Fibroblast of skin of back (primary cell): ENCODE results near the gene SYVN1.
"Not testable (repeated sequence)": the region's sequence is repeated elsewhere in the genome, so short reads cannot be mapped to it uniquely, and the experiment has no call there.

Experiments used
- DNase-seq: peaks from one replicate; pipeline ENCODE4 v3.0.0-alpha.2; 2013

SYVN1 gene

GRCh38 chr11:65126624-65127274 is 7.6 kb downstream of the SYVN1 start:
- no peak for DNase-seq

GRCh38 chr11:65125197-65126056 is 8.9 kb downstream of the SYVN1 start:
- DNase-seq = no peak

DNA sequence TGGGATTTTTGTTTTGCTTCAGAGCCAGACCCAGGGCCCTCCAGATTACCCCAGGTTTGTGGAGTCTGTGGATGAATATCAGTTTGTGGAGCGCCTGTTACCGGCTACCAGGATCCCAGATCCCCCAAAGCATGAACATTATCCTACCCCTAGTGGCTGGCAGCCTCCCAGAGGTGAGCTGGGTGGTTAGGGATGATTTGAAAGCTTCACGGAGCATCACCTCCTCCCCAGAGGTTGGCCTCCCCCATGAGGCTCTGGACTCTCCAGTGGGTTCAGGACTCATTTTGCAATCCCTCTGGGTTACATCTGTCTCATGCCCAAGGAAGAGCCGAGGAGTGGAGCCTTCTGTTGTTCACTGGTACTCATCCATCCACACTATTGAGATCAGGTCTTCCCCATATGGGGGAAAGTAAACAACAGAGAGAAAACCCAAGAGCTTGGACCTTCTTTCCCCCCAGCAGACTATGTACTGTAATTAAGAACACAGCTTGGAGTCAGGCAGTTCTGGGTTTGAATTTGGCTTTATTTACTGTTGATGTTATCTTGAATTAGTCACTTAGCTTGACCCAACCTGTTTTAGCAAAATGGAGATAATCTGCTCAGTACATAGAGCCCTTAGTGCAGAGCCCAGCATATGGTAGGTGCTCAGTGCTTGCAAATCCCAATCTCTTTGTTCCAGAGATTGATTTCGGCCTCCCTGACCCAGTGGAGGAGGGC is 9.7 kb downstream of the SYVN1 start:
- no peak for DNase-seq

DNA sequence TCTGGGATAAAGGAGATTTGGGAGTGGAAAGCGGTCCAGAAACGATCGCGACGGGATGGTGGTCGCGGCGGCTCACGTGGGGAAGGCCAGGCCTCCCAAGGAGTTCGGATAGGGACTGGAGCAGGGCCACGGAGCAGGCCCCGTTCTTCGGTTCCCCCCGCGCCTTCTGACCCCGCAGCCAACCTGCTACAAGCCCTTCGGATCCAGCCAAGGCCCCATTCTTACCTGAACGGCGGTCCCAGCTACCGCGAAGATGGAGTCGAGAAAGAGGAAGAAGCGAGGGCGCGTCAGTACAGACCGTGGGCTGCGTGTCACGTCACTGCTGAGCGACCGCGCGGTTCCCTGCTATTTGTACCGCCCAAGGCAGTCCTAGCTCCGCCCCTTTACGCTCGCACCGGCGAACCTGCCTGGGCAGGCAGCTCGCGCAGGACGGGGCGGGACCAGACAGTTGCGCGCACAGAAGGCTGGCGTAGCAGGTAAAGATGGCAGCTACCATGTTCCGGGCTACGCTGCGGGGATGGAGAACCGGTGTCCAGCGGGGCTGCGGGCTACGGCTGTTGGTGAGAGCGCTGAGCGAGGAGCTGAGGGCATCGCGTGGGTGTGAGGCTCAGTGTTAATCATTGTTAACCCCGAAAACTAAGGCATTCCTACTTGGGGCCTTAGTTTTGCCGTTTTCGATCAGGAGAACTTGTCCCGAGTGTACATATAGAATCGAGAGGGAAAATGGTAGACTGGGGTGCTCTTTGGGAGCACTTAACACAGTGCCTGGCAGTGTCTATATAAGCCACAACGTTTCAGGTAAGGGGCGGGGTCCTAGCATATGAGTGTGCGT is 12.2 kb downstream of the SYVN1 start, which contains the start of the genes FAU and MRPL49:
FAU (minus strand) TSS at position 270 of the 832 bp plus-strand sequence. CDS start 321 bp downstream, outside the sequence.
MRPL49 (plus strand) TSS at position 457 of the 832 bp plus-strand sequence; CDS start at position 483, 26 bp downstream.
- peak; percentile 96 for DNase-seq

DNA sequence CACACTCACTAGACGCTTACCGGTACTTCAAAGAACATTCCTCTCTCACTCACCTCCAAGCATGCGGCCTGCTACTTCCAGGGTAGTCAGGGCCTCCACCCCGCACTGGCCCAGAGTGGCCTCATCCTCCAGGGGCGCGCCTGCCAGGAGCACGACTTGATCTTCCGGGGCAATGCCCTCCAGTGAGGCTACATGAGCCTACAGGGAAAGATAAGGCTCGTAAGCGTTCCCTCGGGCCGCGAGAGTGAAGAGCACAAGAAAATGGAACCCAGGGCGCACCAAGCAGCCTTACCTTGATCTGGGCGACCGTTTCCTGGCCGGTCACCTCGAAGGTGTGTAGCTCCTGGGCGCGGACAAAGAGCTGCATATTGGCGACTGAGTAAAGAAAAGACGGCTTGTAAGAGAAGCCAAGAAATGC is 12.9 kb downstream of the SYVN1 start:
- DNase-seq = no peak

DNA sequence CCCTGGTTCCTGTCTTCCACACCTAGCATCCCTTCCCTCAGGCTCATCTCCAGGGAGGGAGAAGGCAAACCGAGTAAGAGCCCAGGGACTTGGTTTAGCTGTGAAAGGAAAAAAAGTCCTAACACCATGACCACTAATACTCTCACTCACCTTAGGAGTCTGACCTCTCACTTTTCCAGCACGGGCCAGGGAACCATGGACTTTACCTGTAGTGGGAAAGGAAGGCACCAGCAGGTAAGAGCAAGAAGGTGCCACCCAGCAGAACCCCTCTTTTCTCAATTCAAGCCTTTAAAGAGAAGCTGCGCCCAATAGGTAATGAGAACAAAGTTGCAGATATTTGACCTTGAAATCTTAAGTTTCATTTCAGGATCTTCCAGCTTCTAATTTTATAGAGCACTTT is 13.5 kb downstream of the SYVN1 start:
- DNase-seq = no peak

- no peak for DNase-seq
Observed at GRCh38 chr11:65119670-65119995, 14.7 kb downstream of the SYVN1 start.

GRCh38 chr11:65118891-65119669 is 15.2 kb downstream of the SYVN1 start:
- DNase-seq = not testable (repeated sequence)

- no peak for DNase-seq
Observed at GRCh38 chr11:65118097-65118837, 16.1 kb downstream of the SYVN1 start.

DNA sequence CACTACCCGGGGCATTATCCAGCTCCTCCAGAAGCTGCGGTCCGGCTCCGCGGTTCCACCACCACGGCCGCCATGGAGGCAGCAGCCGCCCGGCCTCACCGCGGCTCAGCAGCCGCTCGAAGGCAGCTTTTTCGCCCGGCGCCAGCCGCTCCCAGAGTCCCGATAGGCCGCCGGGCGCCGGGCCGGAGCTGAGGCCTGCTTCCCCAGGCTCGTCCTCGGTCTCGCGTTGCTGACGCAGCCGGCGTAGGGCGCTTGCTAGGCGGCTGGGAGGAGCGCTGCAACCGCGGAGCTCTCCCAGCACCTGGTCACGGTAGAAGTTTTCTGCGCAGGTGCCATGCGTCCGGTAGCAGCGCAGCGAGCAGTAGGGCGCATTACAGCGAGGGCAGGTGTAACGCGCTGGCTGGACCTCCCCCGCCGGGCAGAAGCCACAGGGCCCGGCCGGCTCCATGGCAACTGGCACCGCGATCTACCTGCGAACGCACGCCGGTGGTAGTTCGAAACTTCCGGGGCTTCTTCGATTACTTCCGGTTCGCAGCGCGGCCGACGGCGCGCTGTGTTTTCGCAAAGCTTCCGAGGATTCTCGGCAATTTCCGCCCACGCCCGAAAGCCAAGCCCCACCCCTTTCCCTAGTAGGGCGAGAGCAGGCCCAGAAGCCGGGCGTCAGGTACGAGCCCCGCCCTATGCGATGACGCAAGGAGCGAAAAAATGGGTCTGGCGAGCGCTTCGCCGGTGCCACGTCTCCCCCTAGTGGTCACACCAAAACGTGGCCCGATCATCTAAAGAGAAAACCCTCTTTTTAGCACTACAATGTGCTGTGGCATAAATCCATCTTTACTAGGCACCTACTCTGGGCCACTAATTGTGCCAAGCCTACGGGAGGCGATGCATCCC is 16.9 kb downstream of the SYVN1 start, which contains the start of gene ZNHIT2:
ZNHIT2 (minus strand) TSS at position 496 of the 891 bp plus-strand sequence; CDS start at position 448, 48 bp downstream.
- DNase-seq = peak; percentile 97

DNA sequence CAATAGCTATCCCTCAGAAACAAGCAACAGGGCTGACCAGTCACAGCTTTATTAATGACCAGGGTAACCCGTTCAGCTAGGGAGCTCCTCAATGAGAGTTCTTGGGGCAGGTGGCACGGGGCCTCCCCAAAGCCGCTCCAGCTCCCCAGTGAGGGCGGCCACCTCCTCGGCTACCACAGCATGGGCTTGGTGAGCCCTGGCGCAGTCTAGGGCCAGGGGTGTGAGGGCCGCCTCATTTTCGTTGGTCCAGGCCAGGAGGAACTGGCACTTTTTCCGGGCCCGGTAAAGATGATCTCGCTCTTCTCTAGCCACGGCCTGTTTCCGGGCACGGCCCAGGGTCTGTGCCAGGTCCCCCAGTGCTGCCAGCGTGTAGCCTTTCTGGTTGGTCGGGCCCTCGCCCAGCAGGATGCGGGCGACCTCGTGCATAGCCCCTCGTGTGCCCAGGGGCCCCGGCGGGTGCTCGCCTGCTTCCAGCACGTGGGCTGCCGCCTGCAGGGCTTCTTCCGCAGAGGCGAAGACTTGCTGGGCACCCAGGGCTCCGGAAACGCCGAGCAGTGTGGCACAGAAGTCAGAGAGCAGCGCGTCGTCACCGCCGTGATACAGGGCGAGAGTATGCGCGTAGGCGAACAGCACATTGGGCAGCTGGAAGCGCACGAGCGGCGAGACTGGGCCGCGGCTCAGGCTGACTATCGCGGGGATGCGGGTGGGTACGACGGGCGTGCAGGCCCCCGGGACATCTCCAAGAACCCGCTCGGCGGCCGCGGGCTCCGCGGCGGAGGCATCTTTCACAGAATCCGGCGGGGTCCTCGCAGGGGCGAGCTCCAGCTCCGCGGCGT is 17.7 kb downstream of the SYVN1 start:
- DNase-seq = peak; percentile 49

DNA sequence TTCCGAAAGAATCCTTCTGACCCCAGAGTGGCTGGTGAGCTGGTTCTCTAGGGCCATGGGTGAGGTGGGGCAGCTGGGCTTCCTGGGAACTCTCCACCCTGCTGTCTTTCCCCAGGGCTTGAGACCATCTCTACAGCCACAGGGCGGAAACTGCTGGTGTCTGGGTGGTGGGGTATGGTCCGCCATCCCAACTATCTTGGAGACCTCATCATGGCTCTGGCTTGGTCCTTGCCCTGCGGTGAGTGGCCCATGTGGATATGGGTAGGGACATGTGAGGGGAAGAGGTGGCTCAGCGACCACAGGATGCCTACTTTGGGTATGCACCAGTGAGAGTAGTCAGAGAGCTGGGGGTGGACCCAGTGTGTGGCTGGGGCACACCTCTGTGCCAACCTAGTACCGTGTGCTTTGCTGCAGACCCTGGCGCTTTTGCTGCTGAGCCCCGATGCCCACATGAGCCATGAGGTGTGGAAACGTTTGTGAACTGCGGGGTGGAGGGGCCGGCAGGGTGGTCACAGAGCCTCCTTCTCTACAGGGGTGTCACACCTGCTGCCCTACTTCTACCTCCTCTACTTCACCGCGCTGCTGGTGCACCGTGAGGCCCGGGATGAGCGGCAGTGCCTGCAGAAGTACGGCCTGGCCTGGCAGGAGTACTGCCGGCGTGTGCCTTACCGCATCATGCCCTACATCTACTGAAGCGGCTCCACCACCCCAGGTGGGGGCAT is 18.8 kb downstream of the SYVN1 start:
- no peak for DNase-seq

- DNase-seq = no peak
Observed at GRCh38 chr11:65114538-65115171, 19.7 kb downstream of the SYVN1 start.

GRCh38 chr11:65113839-65114238 is 20.5 kb downstream of the SYVN1 start:
- DNase-seq = no peak

DNA sequence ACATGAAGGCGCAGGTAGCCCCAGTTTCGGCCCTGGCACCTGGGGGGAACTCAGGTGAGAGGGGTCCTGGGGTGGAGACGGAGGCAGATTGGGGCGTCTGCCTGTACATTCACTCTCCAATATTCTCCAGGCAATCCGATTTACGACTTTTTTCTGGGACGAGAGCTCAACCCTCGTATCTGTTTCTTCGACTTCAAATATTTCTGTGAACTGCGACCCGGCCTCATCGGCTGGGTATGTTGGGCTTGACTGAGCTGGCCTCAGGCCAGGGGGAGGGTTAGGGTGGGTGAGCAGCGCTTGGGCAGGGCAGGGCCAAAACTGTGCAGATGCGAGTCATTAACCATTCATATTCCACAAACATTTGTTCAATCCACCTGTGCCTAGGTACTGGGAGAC is 21.0 kb downstream of the SYVN1 start:
- DNase-seq = no peak

DNA sequence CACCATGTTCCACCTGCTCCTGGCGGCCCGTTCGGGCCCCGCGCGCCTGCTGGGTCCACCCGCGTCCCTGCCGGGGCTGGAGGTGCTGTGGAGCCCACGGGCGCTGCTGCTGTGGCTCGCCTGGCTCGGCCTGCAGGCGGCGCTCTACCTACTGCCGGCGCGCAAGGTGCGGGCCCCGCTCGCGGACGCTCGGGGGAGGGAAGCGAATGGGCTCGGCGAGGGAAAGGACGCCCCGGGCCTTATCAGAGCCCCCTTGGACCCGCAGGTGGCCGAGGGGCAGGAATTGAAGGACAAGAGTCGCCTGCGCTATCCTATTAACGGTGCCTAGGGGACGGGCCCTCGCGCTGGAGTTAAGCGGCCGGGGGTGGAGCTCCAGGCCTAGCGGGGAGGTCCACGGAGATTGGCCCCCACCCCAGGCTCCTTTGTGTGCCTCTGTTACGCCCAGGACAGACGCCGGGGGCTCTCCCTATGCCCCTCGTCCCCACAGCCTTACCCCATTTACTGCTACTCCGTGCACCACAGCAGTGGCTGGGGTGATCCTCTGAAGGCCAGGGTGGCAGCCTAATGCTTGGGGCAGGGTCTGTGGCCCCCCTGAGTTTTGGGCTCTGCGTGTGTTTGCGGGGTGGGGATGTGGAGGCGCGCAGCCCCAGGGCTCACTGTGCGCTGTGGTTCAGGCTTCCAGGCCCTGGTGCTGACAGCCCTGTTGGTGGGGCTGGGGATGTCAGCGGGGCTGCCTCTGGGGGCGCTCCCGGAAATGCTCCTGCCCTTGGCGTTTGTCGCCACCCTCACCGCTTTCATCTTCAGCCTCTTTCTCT is 21.6 kb downstream of the SYVN1 start:
- no peak for DNase-seq
